Neural cell (in vitro differentiated cells): ENCODE measurements around the gene EMC9. TPM values are rescaled to one million over a fixed set of nuclear protein-coding genes. Genes with fewer than 3 reads are reported as not detected.

ENCODE experiments used
- H2AFZ ChIP-seq: fragments of 200-600, 300-800 bp; sonication (generic), shearing (Covaris generic); 2 replicates; pipeline ENCODE4 v1.6.0; 2014; ENCODE audit warnings: low read depth, mild to moderate bottlenecking, antibody characterized with exemption, low read length, moderate library complexity
- H3F3A ChIP-seq: fragments of 200-600 bp; shearing (Covaris generic); 2 replicates; pipeline ENCODE4 v1.6.1; 2016; ENCODE audit warnings: mild to moderate bottlenecking, moderate library complexity, mixed read lengths, antibody characterized with exemption, low read length; ENCODE audit not compliant: insufficient read depth, poor library complexity, severe bottlenecking
- H3K27ac ChIP-seq: fragments of 200-600, 300-800 bp; sonication (generic), shearing (Covaris generic); 2 replicates; pipeline ENCODE4 v1.5.1; 2014; ENCODE audit warnings: mild to moderate bottlenecking, low read length, moderate library complexity
- H3K27me3 ChIP-seq: fragments of 300-800, 200-600 bp; sonication (generic), shearing (Covaris generic); 2 replicates; pipeline ENCODE4 v1.6.0; 2014; ENCODE audit warnings: mild to moderate bottlenecking, low read depth, low read length, moderate library complexity; ENCODE audit not compliant: insufficient read depth
- H3K36me3 ChIP-seq: fragments of 300-800, 200-600 bp; sonication (generic), shearing (Covaris generic); 2 replicates; pipeline ENCODE4 v1.5.1; 2014; ENCODE audit warnings: mild to moderate bottlenecking, antibody characterized with exemption, low read length, moderate library complexity; ENCODE audit not compliant: insufficient read depth
- H3K4me2 ChIP-seq: fragments of 300-800, 200-600 bp; sonication (generic), shearing (Covaris generic); 2 replicates; pipeline ENCODE4 v1.6.0; 2014; ENCODE audit warnings: mild to moderate bottlenecking, low read length
- H3K4me3 ChIP-seq: fragments of 300-800, 200-600 bp; sonication (generic), shearing (Covaris generic); 2 replicates; pipeline ENCODE4 v1.5.1; 2014; ENCODE audit warnings: mild to moderate bottlenecking, low read length, moderate library complexity
- H3K79me2 ChIP-seq: fragments of 200-600 bp; shearing (Covaris generic); replicated peaks from 2 replicates; pipeline ENCODE4 v1.6.0; 2014; ENCODE audit warnings: mild to moderate bottlenecking, low read length, moderate library complexity; ENCODE audit not compliant: insufficient read depth
- H3K9ac ChIP-seq: fragments of 300-800, 200-600 bp; sonication (generic), shearing (Covaris generic); 2 replicates; pipeline ENCODE4 v1.6.1; 2016; ENCODE audit warnings: mild to moderate bottlenecking, low read length, mixed read lengths
- H3K9me2 ChIP-seq: fragments of 200-600 bp; shearing (Covaris generic); 2 replicates; pipeline ENCODE4 v1.6.1; 2016; ENCODE audit warnings: mild to moderate bottlenecking, low read length, mixed read lengths; ENCODE audit not compliant: insufficient read depth
- H3K9me3 ChIP-seq: fragments of 200-600, 300-800 bp; sonication (generic), shearing (Covaris generic); 2 replicates; pipeline ENCODE4 v1.6.1; 2016; ENCODE audit warnings: mild to moderate bottlenecking, mixed run types, low read length, moderate library complexity, mixed read lengths
- H4K20me1 ChIP-seq: fragments of 200-600 bp; shearing (Covaris generic); 2 replicates; pipeline ENCODE4 v1.6.1; 2016; ENCODE audit warnings: mild to moderate bottlenecking, mixed run types; ENCODE audit not compliant: insufficient read depth
- CTCF ChIP-seq: fragments of 450-650 bp; IDR thresholded peaks from 2 replicates; pipeline ENCODE4 v1.5.1; 2014; ENCODE audit warnings: antibody characterized with exemption, mild to moderate bottlenecking, moderate library complexity; ENCODE audit not compliant: poor library complexity, severe bottlenecking
- EP300 ChIP-seq: fragments of 450-650 bp; conservative IDR thresholded peaks from 2 replicates; pipeline ENCODE4 v1.6.1; 2014; ENCODE audit warnings: antibody characterized with exemption, mild to moderate bottlenecking, moderate library complexity; ENCODE audit not compliant: poor library complexity, severe bottlenecking
- EZH2 ChIP-seq: fragments of 200-600, 300-800 bp; shearing (Covaris generic), sonication (generic); IDR thresholded peaks from 2 replicates; pipeline ENCODE4 v1.6.1; 2014; ENCODE audit warnings: antibody characterized with exemption, low read length, borderline replicate concordance, mild to moderate bottlenecking; ENCODE audit not compliant: insufficient read depth, poor library complexity, severe bottlenecking
- MXI1 ChIP-seq: fragments of 450-650 bp; conservative IDR thresholded peaks from 2 replicates; pipeline ENCODE4 v1.6.1; 2014; ENCODE audit warnings: antibody characterized with exemption, mild to moderate bottlenecking; ENCODE audit not compliant: poor library complexity, severe bottlenecking
- POLR2AphosphoS5 ChIP-seq: IDR thresholded peaks from 2 replicates; pipeline ENCODE4 v1.6.1; 2012
- RAD21 ChIP-seq: fragments of 450-650 bp; conservative IDR thresholded peaks from 2 replicates; pipeline ENCODE4 v1.6.1; 2014; ENCODE audit warnings: antibody characterized with exemption, mild to moderate bottlenecking, moderate library complexity
- REST ChIP-seq: IDR thresholded peaks from 2 replicates; pipeline ENCODE4 v1.6.1; 2012; ENCODE audit warnings: borderline replicate concordance
- SMC3 ChIP-seq: fragments of 450-650 bp; conservative IDR thresholded peaks from 2 replicates; pipeline ENCODE4 v1.6.1; 2014; ENCODE audit warnings: antibody characterized with exemption, mild to moderate bottlenecking, moderate library complexity; ENCODE audit not compliant: poor library complexity
- TAF1 ChIP-seq: IDR thresholded peaks from 2 replicates; pipeline ENCODE4 v1.6.1; 2012; ENCODE audit warnings: low read depth
- polyA plus RNA-seq: library from polyadenylated mRNA; depleted of rRNA; stranded (reverse); fragments of >200 nt; gene quantifications from 2 replicates; pipeline ENCODE4 v1.2.3, GENCODE V29; 2014

The EMC9 gene
- polyA plus RNA-seq, 1 donor from 2014 or later: 45.1 TPM

- TF ChIP-seq CTCF: no peak
- no peak for TF ChIP-seq POLR2AphosphoS5
- no peak for TF ChIP-seq TAF1
- TF ChIP-seq EZH2: no peak
- TF ChIP-seq REST: no peak
- TF ChIP-seq SMC3: no peak
- TF ChIP-seq MXI1: no peak
- no peak for TF ChIP-seq RAD21
- TF ChIP-seq EP300: no peak
- H3K27me3 ChIP-seq: no peaks in the 10 kb centered on the region
- no peaks in the 10 kb centered on the region for H4K20me1 ChIP-seq
- no peaks in the 10 kb centered on the region for H3F3A ChIP-seq
- H3K4me3 ChIP-seq: no peak overlapping the region
- H3K79me2 ChIP-seq: no peaks in the 10 kb centered on the region
- no peak overlapping the region for H3K9ac ChIP-seq
- H3K27ac ChIP-seq: no peak overlapping the region
- H3K4me2 ChIP-seq: no peak overlapping the region
- H2AFZ ChIP-seq: no peak overlapping the region
- H3K9me3 ChIP-seq: no peaks in the 10 kb centered on the region
- H3K36me3 ChIP-seq: no peaks in the 10 kb centered on the region
- H3K9me2 ChIP-seq: no peaks in the 10 kb centered on the region
These were observed 7.7 kb downstream of the EMC9 start for GRCh38 chr14:24133735-24134134.

DNA sequence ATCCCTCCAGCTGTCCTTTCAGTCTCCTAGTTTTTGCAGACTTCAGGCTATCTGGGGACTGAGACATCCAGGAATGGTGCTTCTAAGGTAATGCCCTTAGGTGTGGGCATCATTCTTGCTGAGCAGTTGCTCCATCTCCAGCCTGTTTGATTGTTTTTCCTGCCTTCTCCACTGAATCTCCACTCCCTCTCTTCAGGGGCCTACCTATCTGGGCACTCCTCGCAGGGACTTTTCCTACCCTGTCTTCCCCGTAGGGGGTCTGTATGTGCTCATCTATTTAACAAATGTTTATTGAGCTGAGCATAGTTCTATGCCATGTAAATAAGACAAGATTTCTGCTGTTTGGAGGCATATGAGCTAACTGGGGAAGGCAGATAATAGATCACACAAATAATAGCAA is 8.4 kb downstream of the EMC9 start:
- H3F3A ChIP-seq: no peaks in the 10 kb centered on the region
- H3K36me3 ChIP-seq: no peaks in the 10 kb centered on the region
- no peak overlapping the region for H3K4me3 ChIP-seq
- no peak overlapping the region for H2AFZ ChIP-seq
- H3K9ac ChIP-seq: no peak overlapping the region
- no peaks in the 10 kb centered on the region for H4K20me1 ChIP-seq
- no peaks in the 10 kb centered on the region for H3K9me2 ChIP-seq
- H3K4me2 ChIP-seq: no peak overlapping the region
- H3K79me2 ChIP-seq: no peaks in the 10 kb centered on the region
- H3K27ac ChIP-seq: no peak overlapping the region
- no peaks in the 10 kb centered on the region for H3K9me3 ChIP-seq
- TF ChIP-seq POLR2AphosphoS5: no peak
- no peak for TF ChIP-seq SMC3
- TF ChIP-seq RAD21: no peak
- TF ChIP-seq EP300: no peak
- TF ChIP-seq CTCF: no peak
- TF ChIP-seq REST: no peak
- no peak for TF ChIP-seq TAF1
- TF ChIP-seq EZH2: no peak
- no peak for TF ChIP-seq MXI1
- H3K27me3 ChIP-seq: no peaks in the 10 kb centered on the region
